NCI-H1105 treated with DMSO at 0.1 percent for 48 hours (cell line): ENCODE results near the gene EIF3CL.
"Not testable (repeated sequence)": the region's sequence is repeated elsewhere in the genome, so short reads cannot be mapped to it uniquely, and the experiment has no call there.

Source experiments
- DNase-seq: peaks from one replicate; lab custom pipeline; 2025; lab: John Stamatoyannopoulos, UW

EIF3CL gene, protein sequence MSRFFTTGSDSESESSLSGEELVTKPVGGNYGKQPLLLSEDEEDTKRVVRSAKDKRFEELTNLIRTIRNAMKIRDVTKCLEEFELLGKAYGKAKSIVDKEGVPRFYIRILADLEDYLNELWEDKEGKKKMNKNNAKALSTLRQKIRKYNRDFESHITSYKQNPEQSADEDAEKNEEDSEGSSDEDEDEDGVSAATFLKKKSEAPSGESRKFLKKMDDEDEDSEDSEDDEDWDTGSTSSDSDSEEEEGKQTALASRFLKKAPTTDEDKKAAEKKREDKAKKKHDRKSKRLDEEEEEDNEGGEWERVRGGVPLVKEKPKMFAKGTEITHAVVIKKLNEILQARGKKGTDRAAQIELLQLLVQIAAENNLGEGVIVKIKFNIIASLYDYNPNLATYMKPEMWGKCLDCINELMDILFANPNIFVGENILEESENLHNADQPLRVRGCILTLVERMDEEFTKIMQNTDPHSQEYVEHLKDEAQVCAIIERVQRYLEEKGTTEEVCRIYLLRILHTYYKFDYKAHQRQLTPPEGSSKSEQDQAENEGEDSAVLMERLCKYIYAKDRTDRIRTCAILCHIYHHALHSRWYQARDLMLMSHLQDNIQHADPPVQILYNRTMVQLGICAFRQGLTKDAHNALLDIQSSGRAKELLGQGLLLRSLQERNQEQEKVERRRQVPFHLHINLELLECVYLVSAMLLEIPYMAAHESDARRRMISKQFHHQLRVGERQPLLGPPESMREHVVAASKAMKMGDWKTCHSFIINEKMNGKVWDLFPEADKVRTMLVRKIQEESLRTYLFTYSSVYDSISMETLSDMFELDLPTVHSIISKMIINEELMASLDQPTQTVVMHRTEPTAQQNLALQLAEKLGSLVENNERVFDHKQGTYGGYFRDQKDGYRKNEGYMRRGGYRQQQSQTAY

DNA sequence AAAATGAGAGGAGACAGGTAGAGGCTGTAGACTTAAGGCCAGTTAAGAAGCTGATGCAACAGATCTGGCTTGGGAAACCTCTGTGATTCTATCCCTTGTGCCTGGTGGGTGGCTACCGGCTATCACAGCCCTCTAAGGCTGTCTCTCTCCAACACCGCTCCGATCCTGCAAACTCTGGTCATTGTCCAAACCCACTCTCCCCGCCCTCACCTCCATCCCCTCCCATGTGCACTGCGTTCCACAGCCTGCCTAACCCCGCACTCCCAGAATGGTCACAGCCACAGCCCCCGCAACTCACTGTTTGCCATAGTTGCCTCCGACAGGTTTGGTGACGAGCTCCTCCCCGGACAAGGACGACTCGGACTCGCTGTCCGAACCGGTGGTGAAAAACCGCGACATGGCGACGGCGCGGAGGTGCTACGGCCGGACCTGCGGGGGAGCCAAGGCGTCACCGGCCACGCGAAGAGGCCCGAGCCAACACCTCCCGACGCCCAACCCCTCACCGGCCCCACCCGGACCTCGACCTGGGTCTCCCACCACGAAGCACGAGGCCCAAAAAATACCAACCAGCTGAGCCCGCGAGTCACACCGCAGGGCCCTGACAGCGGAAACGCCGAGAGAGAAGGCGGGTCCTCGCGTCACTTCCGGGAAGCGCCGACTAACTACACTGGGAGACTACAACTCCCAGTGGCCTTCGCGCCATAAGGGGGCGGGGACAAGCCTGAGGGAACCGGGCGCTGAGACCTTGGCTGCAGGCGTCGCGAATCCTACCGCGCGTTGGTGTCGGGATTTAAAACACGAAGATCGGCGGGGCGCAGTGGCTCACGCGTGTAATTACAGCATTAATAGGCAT lies at the start of gene EIF3CL:
Gene EIF3CL (minus strand): TSS at position 622 of the 853 bp plus-strand sequence. CDS start 223 bp downstream, at position 399.
- not testable (repeated sequence) for DNase-seq

DNA sequence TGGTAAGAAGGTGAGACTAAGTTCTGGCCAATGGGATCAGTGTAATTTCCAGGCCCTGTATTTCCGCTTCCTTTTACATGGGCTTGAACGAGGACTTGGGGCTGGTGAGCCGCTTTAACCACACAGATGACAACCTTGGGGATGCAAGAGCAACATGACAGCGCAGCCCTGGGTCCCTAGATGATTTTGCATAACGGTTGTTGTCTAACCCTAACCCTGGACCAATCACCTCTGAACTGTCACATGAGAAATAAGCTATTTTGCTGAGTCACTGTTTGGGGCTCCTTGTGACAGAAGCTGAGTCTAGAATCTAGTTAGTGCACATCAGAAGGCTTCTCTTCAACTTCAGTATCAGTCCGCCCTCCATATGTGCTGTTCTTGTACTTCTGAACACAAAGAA lies 43.4 kb upstream of the EIF3CL start:
- not testable (repeated sequence) for DNase-seq

DNA sequence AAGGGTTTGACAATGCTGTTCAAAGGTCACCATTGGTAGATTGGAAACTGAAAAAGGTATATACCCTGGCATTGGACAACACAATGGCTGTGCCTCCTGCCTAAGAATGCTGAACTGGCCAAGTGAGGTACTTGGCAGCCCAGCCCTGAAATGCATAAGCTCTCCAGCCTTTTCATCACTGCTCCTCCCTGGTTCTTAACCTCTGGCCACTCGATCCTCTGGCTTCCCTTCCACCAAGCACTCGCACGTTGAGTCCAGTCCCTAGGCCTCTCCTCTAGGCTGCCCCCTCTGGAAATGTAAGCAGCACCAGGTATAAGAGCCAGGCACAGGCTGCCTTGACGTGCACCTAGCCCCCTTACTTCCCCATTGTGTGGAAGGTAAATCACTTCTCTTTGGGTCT lies 42.7 kb upstream of the EIF3CL start:
- not testable (repeated sequence) for DNase-seq

DNA sequence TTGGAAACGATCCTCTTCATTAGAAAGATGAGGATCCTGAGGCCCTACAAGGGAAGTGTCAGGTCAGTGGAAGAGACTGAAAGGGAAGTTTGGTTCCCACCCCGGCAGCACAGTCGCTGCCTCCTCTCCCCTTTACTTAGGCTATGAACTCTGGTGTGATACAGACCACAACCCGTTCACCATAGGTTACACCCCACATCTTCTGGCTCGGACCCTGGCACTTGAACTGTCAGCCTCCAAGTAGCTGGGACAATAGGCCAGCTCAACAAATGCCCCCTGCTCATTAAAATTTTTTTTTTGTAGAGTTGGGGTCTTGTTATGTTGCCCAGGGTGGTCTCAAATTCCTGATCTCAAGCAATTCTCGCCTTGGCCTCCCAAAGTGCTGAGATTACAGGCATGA lies 40.3 kb upstream of the EIF3CL start:
- not testable (repeated sequence) for DNase-seq

DNA sequence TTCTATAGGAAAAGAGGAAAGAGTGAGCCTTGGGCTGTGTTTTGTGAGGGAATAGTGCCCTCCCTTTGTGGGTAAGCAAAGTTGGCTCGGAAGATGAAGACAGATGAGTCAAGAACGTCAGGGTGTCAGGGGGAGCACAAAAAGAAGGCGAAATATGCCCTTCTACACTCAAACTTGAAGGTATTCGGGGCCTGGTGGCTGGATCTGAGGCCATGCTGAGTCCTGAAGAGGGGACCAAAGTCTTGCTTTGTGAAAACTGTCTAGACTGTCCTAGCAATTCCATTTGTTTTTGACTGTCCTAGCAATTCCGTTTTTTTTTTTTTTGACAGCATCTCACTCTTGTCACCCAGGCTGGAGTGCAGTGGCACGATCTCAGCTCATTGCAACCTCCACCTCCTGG lies 35.3 kb upstream of the EIF3CL start:
- DNase-seq: not testable (repeated sequence)

DNA sequence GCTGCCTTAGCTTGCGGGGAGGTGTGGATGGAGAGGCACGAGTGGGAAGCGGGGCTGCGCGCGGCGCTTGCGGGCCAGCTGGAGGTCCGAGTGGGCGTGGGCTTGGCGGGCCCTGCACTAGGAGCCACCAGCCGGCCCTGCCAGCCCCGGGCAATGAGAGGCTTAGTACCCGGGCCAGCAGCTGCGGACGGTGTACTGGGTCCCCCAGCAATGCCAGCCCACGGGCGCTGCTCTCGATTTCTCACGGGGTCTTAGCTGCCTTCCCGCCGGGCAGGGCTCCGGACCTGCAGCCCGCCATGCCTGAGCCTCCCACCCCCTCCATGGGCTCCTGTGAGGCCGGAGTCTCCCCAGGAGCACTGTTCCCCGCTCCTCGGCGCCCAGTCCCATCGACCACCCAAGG lies 31.7 kb upstream of the EIF3CL start:
- not testable (repeated sequence) for DNase-seq

DNA sequence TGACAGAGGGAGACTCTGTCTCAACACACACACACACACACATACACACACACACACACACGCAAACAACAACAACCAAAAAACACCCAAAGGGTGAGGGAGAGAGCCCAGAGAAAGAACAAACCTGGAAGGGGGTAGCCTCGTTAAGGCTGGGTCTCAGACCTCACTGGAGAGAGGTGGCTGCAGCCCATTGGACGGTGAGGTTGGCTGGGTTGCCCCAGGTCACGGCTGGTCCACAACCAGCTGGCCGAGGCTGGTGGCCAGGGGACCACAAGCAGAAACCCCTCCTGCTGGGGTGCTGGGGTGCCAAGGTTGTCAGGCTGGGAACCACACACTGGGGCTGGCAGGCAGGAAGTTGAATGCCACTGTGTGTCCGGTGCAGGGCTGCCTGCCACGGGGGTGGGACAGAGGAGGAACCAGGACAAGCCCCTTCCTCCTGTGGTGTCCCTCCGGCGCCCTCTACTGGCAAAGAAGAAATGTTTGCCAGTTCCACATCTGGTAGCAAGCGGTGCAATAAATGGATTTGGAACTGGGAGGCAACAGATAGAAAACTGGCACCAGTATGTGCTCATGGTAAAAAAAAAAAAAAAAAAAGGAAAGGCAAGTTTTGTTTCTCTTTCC lies 22.5 kb upstream of the EIF3CL start:
- not testable (repeated sequence) for DNase-seq

DNA sequence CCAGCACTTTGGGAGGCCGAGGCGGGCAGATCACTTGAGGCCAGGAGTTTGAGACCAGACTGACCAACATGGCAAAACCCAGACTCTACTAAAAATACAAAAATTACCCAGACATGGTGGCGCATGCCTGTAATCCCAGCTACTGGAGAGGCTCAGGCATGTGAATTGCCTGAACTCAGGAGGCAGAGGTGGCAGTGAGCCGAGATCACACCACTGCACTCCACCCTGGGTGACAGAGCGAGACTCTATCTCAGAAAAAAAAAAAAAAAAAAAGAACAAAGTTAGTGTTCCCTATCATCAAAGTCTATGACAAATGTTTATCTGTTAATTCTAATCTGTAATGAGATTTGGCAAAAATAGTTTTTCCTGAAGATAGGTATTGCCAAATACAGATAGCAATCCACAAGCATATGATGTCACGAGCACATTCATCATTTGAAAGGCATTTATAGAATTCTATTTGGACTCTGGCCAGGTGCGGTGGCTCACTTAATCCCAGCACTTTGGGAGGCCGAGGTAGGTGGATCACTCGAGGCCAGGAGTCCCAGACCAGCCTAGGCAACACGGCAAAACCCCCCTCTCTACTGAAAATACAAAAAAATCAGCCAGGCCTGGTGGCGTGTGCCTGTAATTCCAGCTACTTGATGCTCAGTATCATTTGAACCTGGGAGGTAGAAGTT lies 17.6 kb upstream of the EIF3CL start:
- not testable (repeated sequence) for DNase-seq

DNA sequence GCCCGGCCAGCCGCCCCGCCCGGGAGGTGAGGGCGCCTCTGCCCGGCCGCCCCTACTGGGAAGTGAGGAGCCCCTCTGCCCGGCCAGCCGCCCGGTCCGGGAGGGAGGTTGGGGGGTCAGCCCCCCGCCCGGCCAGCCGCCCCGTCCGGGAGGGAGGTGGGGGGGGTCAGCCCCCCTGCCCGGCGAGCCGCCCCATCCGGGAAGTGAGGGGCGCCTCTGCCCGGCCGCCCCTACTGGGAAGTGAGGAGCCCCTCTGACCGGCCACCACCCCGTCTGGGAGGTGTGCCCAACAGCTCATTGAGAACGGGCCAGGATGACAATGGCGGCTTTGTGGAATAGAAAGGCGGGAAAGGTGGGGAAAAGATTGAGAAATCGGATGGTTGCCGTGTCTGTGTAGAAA lies 13.4 kb upstream of the EIF3CL start:
- DNase-seq: not testable (repeated sequence)

DNA sequence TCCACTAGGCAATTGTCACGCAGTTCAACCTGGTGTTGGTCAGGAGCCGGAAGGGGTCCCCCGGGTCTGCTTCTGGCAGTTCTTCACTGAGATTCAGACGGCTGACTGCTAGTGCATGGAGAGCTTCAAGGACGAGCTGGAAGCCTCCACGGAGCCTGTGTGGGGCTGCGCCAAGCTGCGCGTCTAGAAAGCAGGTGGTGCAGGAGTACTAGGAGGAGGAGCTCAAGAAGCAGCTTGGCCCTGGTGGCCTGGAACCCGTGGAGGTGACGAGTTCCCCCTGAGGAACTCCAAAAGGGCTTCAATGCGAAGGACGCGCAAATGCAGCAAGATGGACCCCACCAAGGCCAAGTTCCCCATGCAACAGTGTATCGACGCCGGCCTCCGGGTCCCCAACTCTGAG lies 10.9 kb upstream of the EIF3CL start:
- not testable (repeated sequence) for DNase-seq

DNA sequence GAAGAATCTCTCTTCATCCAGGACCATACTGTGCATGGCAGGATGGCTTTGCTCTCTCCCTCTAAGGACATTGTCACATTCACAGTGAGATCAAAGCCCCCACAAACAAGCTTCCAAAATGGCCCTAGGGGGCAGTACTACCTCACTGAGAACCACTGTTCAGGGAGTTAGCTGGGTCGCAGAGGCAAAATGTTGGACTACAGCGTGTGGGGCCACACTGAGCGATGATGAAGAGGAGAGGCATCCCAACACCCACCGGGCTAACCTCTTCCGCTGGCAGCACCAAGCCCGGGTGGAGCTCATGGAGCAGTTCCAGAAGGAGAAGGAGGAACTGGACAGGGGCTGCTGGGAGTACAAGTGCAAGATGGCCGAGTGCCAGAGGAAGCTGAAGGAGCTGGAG lies 9.9 kb upstream of the EIF3CL start:
- DNase-seq: not testable (repeated sequence)

DNA sequence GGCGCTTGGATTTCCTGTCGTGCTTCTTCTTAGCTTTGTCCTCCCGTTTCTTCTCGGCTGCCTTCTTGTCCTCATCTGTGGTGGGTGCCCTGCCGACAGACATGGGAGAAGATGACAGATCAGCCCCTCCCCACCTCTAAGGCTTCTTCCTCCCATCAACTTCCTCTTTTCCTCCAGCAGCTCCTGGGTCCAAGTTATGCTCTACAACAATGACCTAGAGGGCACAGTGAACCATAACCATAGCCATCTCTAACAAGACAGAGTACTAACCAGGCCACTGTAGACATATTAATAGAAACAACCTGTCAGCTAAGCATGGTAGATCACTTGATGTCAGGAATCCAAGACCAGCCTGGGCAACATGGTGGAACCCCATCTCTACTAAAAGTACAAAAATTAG lies 11.6 kb downstream of the EIF3CL start:
- DNase-seq: not testable (repeated sequence)

DNA sequence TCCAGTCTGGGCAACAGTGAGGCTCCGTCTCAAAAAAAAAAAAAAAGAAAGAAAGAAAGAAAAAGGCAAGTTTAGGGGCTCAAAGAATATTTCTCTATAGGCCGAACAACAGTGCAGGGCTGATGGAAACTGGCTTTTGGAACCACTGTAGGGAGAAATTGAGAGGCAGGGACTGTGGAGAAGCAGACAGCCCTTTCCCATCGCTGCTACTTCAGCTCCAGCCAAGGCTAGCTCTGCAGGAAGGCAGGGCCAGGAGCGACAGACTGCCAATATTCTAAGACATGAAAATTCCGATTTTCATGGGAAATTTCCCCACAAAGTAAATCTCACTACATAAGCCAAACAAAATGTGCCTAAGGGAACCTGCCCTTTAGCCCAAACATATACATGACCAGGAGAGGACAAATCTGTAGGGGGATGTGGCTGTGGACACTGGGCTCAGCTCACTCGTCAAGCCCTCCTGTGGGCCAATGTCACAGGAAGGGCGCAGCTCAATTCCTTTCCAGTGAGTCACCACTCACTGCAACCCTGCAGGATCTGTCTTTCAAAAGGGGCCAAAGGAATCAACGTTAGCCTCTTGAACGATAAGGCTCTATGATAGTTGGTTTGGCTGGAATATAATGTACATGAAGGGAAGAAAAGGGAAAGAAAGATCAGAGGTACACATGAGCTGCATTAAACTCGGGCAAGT lies 21.3 kb downstream of the EIF3CL start:
- not testable (repeated sequence) for DNase-seq

DNA sequence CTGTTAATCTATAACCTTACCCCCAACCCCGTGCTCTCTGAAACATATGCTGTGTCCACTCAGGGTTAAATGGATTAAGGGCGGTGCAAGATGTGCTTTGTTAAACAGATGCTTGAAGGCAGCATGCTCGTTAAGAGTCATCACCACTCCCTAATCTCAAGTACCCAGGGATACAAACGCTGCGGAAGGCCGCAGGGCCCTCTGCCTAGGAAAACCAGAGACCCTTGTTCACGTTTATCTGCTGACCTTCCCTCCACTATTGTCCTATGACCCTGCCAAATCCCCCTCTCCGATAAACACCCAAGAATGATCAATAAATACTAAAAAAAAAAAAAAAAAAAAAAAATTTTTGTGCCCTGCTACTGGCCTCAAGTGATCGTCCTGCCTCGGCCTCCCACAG lies 25.8 kb downstream of the EIF3CL start:
- not testable (repeated sequence) for DNase-seq

DNA sequence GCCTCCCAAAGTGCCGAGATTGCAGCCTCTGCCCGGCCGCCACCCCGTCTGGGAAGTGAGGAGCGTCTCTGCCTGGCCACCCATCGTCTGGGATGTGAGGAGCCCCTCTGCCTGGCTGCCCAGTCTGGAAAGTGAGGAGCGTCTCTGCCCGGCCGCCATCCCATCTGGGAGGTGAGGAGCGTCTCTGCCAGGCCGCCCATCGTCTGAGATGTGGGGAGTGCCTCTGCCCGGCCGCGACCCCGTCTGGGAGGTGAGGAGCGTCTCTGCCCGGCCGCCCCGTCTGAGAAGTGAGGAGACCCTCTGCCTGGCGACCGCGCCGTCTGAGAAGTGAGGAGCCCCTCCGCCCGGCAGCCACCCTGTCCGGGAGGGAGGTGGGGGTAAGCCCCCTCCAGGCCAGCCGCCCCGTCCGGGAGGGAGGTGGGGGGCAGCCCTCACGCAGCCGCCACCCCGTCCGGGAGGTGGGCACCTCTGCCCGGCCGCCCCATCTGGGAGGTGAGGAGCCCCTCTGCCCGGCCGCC lies 26.5 kb downstream of the EIF3CL start:
- DNase-seq: not testable (repeated sequence)

DNA sequence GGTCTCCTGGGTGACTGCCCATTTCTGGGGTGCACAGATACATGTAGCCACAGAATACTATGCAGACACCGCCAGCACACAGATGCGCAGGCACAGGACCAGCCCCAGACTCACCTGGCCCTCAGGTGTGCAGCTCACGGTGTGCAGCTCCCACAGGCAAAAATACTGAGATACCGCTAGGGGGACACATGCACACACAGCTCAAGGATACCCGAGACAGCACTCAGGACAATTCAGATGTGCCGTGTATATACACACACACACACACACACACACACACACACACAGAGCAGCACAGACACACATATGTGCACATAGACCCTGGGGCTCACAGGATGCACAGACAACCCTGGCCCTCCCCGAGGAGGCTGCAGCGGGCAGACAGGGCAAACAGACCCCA lies 28.5 kb downstream of the EIF3CL start:
- DNase-seq: not testable (repeated sequence)

DNA sequence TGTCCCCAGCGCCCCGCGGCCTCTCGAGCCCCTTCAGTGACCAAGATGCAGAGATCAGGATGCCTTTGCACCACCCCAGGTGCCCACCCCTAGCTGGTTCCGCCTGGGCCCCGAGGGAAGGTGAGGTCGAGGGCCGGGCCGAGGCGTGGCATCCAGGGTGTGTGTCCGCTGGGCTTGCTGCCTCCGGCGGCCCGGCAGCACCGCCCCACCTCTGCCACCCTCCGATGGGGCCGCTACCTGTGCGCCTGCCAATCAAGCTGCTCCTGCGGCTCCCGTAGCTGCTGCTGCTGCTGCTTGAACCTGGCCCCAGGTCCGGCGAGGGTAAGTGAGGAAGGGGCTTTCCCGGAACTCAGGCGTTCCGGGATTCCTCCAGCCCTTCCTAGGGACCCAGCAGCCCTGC lies 29.4 kb downstream of the EIF3CL start:
- DNase-seq: not testable (repeated sequence)

DNA sequence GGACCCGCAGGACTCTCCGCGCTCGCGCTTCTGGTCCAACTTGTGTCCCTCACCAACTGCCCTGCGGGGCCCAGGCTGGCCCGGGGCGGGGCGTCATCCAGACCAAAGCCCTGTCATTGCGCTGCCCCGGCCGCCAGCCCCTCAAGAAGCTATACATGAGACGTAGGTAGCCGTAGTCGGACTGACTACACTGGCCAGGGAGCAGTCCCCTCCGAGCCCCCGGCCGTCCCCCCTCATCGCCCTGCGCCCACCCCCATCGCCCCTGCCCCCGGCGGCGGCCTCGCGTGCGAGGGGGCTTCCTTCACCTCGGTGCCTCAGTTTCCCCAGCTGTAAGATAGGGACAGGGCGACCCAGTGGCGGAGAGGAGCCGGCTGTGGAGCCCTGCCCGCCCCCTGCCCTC lies 35.7 kb downstream of the EIF3CL start:
- not testable (repeated sequence) for DNase-seq

DNA sequence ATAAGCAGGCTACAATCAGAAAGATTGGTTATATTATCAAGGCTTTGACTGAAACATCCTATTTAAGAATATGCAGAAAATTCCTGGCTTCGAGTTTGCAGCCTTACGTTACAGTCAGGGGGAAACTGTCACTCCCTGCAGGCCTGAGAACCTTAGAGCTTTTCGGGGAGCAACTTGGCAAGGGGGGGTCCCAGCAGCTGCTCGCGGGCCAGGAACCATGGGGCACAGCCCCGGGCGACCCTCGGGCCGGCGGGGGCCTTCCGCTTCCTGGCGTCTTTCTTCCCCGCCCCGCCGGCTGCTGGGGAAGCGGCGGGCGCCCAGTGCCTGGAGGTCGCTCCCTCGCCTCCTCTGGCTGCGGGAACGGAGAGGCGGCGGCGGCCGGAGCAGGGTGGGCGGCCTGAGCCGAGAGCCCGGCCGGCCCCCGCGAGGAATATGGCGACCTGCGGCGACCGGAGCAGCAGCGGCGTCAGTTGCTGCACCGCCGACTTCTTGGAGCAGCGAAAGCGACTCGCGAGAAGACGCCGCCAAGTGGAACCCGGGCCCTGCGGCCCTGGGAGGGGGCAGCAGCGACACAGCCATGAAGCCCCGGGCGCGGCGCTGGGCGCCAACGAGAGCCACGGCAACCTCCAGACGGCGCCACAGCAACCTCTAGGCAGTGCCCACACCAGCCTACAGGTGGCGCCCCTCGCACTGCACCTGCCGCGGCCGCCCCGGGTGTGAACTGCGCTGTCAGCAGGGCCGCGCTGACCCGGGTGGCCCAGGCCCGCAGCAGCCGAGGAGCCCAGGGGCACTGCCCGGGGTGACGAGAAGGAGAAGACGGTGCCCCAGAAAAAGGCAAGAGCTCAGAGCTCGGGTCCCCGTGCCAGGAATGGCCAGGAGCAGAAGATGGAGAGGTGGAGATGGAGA lies 39.1 kb downstream of the EIF3CL start:
- DNase-seq: not testable (repeated sequence)
